ENCODE results near the gene SLC35G3.

- TF ChIP-seq POLR2A (IDR thresholded peaks at IDR 0.05; ENCODE audit: low read length) (no peak), EP300 (IDR thresholded peaks at IDR 0.05) (no peak), ZFP36 (IDR thresholded peaks at IDR 0.05; ENCODE audit: borderline replicate concordance, partially characterized antibody) (no peak), PBX3 (IDR thresholded peaks at IDR 0.05) (no peak), NR3C1 (IDR thresholded peaks at IDR 0.05) (no peak), NPAS2 (CRISPR knock-in tag; IDR thresholded peaks at IDR 0.05; ENCODE audit: borderline replicate concordance) (no peak), MAX (IDR thresholded peaks at IDR 0.05) (no peak)
- TF ChIP-seq, protein P1, sequence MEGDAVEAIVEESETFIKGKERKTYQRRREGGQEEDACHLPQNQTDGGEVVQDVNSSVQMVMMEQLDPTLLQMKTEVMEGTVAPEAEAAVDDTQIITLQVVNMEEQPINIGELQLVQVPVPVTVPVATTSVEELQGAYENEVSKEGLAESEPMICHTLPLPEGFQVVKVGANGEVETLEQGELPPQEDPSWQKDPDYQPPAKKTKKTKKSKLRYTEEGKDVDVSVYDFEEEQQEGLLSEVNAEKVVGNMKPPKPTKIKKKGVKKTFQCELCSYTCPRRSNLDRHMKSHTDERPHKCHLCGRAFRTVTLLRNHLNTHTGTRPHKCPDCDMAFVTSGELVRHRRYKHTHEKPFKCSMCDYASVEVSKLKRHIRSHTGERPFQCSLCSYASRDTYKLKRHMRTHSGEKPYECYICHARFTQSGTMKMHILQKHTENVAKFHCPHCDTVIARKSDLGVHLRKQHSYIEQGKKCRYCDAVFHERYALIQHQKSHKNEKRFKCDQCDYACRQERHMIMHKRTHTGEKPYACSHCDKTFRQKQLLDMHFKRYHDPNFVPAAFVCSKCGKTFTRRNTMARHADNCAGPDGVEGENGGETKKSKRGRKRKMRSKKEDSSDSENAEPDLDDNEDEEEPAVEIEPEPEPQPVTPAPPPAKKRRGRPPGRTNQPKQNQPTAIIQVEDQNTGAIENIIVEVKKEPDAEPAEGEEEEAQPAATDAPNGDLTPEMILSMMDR (IDR thresholded peaks at IDR 0.05), result no peak
- TF ChIP-seq, protein P2, sequence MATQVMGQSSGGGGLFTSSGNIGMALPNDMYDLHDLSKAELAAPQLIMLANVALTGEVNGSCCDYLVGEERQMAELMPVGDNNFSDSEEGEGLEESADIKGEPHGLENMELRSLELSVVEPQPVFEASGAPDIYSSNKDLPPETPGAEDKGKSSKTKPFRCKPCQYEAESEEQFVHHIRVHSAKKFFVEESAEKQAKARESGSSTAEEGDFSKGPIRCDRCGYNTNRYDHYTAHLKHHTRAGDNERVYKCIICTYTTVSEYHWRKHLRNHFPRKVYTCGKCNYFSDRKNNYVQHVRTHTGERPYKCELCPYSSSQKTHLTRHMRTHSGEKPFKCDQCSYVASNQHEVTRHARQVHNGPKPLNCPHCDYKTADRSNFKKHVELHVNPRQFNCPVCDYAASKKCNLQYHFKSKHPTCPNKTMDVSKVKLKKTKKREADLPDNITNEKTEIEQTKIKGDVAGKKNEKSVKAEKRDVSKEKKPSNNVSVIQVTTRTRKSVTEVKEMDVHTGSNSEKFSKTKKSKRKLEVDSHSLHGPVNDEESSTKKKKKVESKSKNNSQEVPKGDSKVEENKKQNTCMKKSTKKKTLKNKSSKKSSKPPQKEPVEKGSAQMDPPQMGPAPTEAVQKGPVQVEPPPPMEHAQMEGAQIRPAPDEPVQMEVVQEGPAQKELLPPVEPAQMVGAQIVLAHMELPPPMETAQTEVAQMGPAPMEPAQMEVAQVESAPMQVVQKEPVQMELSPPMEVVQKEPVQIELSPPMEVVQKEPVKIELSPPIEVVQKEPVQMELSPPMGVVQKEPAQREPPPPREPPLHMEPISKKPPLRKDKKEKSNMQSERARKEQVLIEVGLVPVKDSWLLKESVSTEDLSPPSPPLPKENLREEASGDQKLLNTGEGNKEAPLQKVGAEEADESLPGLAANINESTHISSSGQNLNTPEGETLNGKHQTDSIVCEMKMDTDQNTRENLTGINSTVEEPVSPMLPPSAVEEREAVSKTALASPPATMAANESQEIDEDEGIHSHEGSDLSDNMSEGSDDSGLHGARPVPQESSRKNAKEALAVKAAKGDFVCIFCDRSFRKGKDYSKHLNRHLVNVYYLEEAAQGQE (IDR thresholded peaks at IDR 0.05), result no peak
Observed at GRCh38 chr17:35240861-35241260, 46.7 kb upstream of the SLC35G3 start.
